Epithelial cell of proximal tubule (primary cell): Measurements from ENCODE around the gene ETDC. TPM values are rescaled to one million over a fixed set of nuclear protein-coding genes. Genes with fewer than 3 reads are reported as not detected.
"Not testable (repeated sequence)": the region's sequence is repeated elsewhere in the genome, so short reads cannot be mapped to it uniquely, and the experiment has no call there.

Source experiments
- DNase-seq: peaks from one replicate; pipeline ENCODE4 v3.0.0-alpha.2; 2011; ENCODE audit warnings: low read depth
- H3K4me3 ChIP-seq: 2 replicates; pipeline ENCODE4 v1.5.1; 2011; ENCODE audit warnings: low read depth, mild to moderate bottlenecking, low read length
- CTCF ChIP-seq: conservative IDR thresholded peaks from 2 replicates; pipeline ENCODE4 v1.5.1; 2012; ENCODE audit warnings: low read depth, mild to moderate bottlenecking, low read length
- total RNA-seq: library from RNA; depleted of rRNA; stranded (reverse); fragments of >200 nt; gene quantifications from 2 replicates; pipeline ENCODE4 v1.2.3, GENCODE V29; 2015

ETDC gene
- not detected in 2 replicates for total RNA-seq

- no peak for TF ChIP-seq CTCF
- no peak for DNase-seq
- H3K4me3 ChIP-seq = no peak within 1 kb of the TSS
Observed at GRCh38 chrX:135309430-135309923, at the start of gene ETDC. Gene ETDC (plus strand): TSS chrX:135309480. CDS start chrX:135309480, 0 bp downstream.

GRCh38 chrX:135260976-135261375, 48.3 kb upstream of the ETDC start:
- DNase-seq, H3K4me3 ChIP-seq: not testable (repeated sequence)

- DNase-seq, H3K4me3 ChIP-seq: not testable (repeated sequence)
Observed at GRCh38 chrX:135263376-135263775, 45.9 kb upstream of the ETDC start.

- no peak overlapping the region for H3K4me3 ChIP-seq
- no peak for TF ChIP-seq CTCF
- no peak for DNase-seq
Observed at GRCh38 chrX:135264206-135264605, 45.1 kb upstream of the ETDC start.

- no peak for TF ChIP-seq CTCF
Observed at GRCh38 chrX:135273162-135273561, 36.1 kb upstream of the ETDC start.

GRCh38 chrX:135275973-135276372, 33.3 kb upstream of the ETDC start:
- no peak overlapping the region for H3K4me3 ChIP-seq
- no peak for TF ChIP-seq CTCF
- DNase-seq = no peak

More at GRCh38 chrX:135273162-135273561, 36.1 kb upstream of the ETDC start:
- DNase-seq = no peak
- no peak overlapping the region for H3K4me3 ChIP-seq

GRCh38 chrX:135287266-135287823, 21.9 kb upstream of the ETDC start:
- TF ChIP-seq CTCF = no peak
- no peak overlapping the region for H3K4me3 ChIP-seq
- no peak for DNase-seq

- DNase-seq = no peak
- peak overlapping the region; percentile 14 for H3K4me3 ChIP-seq
- TF ChIP-seq CTCF = no peak
Observed at GRCh38 chrX:135295238-135295943, 13.9 kb upstream of the ETDC start.
